Nephron (organoid): ENCODE results near the gene BLNK.

ENCODE experiments used
- H3K27ac Mint-ChIP-seq, 3 experiments: 2 replicates each; pipeline ENCODE4 v1.8.0; 2020; ENCODE audit warnings: mixed read lengths in 3 of 3, mild to moderate bottlenecking in 2 of 3, moderate library complexity in 1 of 3
- H3K27me3 Mint-ChIP-seq: 2 replicates; pipeline ENCODE4 v1.8.0; 2021; ENCODE audit warnings: low read depth, mild to moderate bottlenecking, moderate library complexity, mixed read lengths
- H3K36me3 Mint-ChIP-seq: 2 replicates; pipeline ENCODE4 v1.8.0; 2020; ENCODE audit warnings: low read depth, mixed read lengths
- H3K4me1 Mint-ChIP-seq: 2 replicates; pipeline ENCODE4 v1.8.0; 2020; ENCODE audit warnings: mixed read lengths
- H3K4me3 Mint-ChIP-seq, 3 experiments: 2 replicates each; pipeline ENCODE4 v1.8.0; 2020; ENCODE audit warnings: mild to moderate bottlenecking in 3 of 3, mixed read lengths in 3 of 3, moderate library complexity in 2 of 3
- H3K9me3 Mint-ChIP-seq: 2 replicates; pipeline ENCODE4 v1.8.0; 2020; ENCODE audit warnings: mixed read lengths
- TF ChIP-seq, protein P1 (sequence below), 3 experiments: fragments of 200-600 bp; sonication (generic); IDR thresholded peaks; one replicate each; pipeline ENCODE4 v1.5.0; 2021; ENCODE audit warnings: antibody characterized with exemption in 3 of 3; ENCODE audit not compliant: unreplicated experiment in 3 of 3

The BLNK gene

DNA sequence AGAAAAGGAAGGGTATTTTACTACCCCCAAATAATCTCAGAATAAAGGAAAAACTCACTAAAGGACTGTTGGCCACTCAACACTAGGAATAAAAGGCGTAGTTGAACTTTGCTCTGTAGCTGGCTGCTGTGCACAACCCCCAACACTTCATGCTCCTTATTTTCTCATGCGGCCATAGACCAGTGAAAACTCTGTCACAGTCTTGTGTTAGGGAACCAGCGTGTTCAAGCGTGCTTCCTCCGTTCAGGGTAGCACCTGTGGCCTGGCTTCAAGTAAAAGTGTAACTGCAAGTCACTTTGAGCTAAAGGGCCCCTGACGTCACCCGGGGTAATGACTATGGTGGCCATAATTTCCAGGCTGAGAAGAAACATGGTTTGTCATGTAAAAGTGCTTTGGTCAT lies 27.0 kb downstream of the BLNK start:
- Mint-ChIP-seq H3K4me3 (no peak overlapping the region), H3K27me3 (no peaks in the 10 kb centered on the region), H3K36me3 (no peaks in the 10 kb centered on the region), H3K9me3 (no peaks in the 10 kb centered on the region), H3K4me1 (peaks cover 24% of the 10 kb centered on the region), H3K27ac (peak overlapping the region; percentile 60 to 94 (median 82))
- TF ChIP-seq, protein P1, sequence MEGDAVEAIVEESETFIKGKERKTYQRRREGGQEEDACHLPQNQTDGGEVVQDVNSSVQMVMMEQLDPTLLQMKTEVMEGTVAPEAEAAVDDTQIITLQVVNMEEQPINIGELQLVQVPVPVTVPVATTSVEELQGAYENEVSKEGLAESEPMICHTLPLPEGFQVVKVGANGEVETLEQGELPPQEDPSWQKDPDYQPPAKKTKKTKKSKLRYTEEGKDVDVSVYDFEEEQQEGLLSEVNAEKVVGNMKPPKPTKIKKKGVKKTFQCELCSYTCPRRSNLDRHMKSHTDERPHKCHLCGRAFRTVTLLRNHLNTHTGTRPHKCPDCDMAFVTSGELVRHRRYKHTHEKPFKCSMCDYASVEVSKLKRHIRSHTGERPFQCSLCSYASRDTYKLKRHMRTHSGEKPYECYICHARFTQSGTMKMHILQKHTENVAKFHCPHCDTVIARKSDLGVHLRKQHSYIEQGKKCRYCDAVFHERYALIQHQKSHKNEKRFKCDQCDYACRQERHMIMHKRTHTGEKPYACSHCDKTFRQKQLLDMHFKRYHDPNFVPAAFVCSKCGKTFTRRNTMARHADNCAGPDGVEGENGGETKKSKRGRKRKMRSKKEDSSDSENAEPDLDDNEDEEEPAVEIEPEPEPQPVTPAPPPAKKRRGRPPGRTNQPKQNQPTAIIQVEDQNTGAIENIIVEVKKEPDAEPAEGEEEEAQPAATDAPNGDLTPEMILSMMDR (IDR thresholded peaks at IDR 0.05; ENCODE audit: unreplicated experiment in 3 of 3), result no peak

DNA sequence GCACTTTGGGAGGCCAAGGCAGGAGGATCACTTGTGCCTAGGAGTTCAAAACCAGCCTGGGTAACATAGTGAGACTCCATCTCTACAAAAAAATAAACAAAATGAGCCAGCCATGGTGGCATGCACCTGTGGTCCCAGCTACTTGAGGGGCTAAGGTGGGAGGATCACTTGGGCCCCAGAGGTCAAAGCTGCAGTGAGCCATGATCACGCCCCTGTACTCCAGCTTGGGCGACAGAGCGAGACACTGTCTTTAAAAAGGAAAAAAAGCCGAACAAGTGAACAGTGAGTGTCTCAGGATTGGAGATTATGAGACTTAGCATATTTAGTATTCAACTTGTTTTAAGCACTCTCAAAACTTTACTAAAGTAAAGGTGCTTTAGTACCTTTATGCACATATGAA lies 28.1 kb downstream of the BLNK start:
- H3K36me3 Mint-ChIP-seq, result no peaks in the 10 kb centered on the region
- no peaks in the 10 kb centered on the region for H3K9me3 Mint-ChIP-seq
- peak overlapping the region in 1 of 3 experiments; percentile 79 for H3K27ac Mint-ChIP-seq
- peaks cover 35% of the 10 kb centered on the region for H3K4me1 Mint-ChIP-seq
- no peaks in the 10 kb centered on the region for H3K27me3 Mint-ChIP-seq
- TF ChIP-seq, protein P1 (IDR thresholded peaks at IDR 0.05; ENCODE audit: unreplicated experiment in 3 of 3), result no peak
- H3K4me3 Mint-ChIP-seq, result no peak overlapping the region

DNA sequence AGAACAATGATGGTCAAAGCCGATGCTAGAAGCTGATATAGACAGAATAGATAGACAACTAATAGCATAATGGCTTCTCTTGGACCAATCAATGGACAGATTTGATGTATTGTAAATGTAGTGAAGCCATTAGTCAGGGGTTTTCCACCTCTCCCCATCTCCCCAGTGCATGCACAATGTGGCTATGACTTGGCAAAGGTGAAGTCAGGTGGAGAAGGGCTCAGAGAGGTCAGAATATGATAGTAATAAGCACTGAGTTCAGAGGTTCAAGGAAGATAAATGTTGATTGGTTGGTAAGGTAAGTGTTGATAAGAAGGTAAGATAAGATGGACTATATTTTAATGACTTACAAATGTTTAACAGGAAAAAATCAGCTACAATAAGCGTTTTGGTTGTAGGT lies 28.5 kb downstream of the BLNK start:
- Mint-ChIP-seq H3K4me3 (no peak overlapping the region), H3K36me3 (no peaks in the 10 kb centered on the region), H3K4me1 (peaks cover 36% of the 10 kb centered on the region), H3K9me3 (no peaks in the 10 kb centered on the region), H3K27ac (peak overlapping the region in 2 of 3 experiments; percentile 78 to 79), H3K27me3 (no peaks in the 10 kb centered on the region)
- TF ChIP-seq, protein P1 (IDR thresholded peaks at IDR 0.05; ENCODE audit: unreplicated experiment in 3 of 3), result no peak

DNA sequence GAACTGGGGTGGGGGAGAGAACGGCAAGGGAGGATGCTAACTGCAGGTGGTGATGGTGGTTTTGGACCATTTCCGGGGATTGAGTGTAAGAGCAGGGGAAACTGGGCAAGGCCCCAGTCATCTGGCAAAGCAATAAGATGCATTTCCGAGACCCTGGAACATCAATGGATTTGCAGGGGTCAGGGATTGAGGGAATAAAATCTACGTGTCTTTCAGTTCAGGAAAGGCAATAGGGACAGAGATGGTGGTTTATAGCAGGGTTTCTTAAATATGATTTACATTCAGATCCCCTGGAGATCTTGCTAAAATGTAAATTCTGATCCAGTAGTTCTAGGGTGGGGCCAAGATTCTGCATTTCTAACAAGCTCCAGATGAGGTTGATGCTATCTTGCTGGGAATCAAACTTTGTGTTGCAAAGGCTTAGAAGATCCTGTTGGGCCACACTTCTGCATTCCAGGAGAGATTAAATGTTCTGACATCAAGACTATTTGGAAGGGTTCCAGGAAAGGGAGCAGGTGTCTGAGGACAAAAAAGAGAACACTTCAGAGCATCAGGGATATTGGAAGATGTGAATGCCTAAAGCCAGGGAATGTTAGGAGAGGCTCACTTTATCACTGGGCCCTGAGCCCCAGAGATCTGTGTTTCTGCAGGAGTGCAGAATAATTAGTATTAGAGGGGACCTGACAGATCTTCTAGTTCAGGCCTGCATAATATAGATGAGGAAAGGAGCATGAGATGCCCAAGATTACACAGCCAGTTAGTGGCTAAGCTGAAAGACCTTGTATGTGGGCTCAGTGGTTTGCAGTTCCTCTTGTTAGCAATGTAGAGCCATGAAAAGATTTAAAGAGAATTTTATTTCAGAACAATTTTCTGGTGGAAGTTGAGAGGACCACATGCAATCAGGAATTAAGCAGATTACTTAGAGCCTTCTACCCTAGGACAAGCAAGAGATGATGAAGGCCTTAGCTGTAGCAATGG lies 32.4 kb downstream of the BLNK start:
- Mint-ChIP-seq H3K4me1 (peaks cover 28% of the 10 kb centered on the region), H3K27ac (peak overlapping the region in 2 of 3 experiments; percentile 32 to 46)

DNA sequence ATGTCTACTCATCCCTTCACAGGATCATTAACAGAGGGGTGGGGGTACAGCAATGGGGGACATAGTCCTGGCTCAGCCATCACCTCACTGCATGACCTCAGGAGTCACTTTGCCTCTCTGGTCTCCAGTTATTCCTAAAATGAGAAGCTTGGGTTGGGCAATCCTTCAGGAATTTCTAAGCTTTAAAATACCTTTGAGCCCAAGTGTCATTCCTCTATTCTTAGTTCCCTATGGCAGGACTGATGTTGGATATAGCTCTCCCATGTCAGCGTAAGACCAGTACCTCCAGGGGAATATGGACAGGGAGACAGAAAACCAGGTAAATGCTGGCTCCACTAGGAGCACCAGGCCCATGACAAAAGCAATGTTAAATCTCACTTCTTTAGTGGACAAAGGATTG lies 34.5 kb downstream of the BLNK start:
- Mint-ChIP-seq H3K27me3 (no peaks in the 10 kb centered on the region), H3K9me3 (no peaks in the 10 kb centered on the region), H3K4me3 (no peak overlapping the region), H3K4me1 (peaks cover 24% of the 10 kb centered on the region), H3K36me3 (no peaks in the 10 kb centered on the region), H3K27ac (no peak overlapping the region)
- TF ChIP-seq, protein P1 (IDR thresholded peaks at IDR 0.05; ENCODE audit: unreplicated experiment in 3 of 3), result no peak

More for the DNA sequence above, 32.4 kb downstream of the BLNK start:
- TF ChIP-seq, protein P1 (IDR thresholded peaks at IDR 0.05; ENCODE audit: unreplicated experiment in 3 of 3), result no peak
- Mint-ChIP-seq H3K36me3 (no peaks in the 10 kb centered on the region), H3K9me3 (no peaks in the 10 kb centered on the region), H3K4me3 (no peak overlapping the region), H3K27me3 (no peaks in the 10 kb centered on the region)
